CD4-positive, alpha-beta T cell treated with Interleukin-12 subunit alpha and Interleukin-12 subunit beta, for 1 hour (primary cell): ENCODE data around the gene IQUB.
"Not testable (repeated sequence)": the region's sequence is repeated elsewhere in the genome, so short reads cannot be mapped to it uniquely, and the experiment has no call there.

Source experiments
- DNase-seq: peaks from one replicate; pipeline ENCODE4 v3.0.0-alpha.2; 2020

The IQUB gene

DNA sequence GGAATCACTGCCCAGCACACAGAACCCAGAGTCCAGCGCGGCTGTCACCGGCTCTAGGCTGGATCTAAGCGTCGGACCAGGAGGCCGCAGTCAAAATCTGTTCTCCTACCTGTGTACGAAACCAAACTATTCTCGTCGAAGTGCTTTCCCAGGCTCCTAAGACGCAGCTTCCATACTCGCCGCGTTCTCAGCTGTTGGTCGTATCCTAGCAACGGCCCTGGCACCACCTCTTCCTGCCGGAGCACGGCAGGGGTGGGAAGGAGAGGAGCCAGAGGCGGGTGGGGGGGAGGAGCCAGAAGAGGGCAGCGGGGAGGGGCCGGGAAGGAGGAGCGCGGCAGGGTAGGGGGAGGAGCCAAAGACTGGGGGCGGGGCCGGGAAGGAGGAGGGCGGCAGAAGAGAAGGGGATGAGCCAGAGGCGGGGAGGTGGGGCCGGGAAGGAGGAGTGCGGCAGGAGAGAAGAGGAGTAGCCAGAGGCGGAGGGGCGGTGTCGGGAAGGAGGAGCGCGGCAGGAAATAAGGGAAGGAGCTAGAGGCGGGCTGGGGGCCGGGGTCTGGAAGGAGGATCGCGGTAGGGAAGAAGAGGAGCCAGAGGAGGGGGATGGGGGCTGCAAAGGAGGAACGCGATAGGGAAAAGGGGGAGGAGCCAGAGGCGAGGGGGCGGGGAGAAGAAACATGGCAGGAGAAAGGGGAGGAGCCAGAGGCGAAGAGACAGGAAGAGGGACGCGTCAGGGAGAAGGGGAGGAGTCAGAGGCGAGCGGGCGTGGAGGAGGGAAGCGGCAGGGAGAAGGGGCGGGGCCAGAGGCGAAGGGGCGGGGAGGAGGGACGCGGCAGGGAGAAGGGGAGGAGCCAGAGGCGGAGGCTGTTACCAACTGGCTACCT, at the start of gene IQUB:
IQUB (minus strand) TSS at position 213 of the 878 bp plus-strand sequence. CDS start 22,255 bp downstream, outside the sequence.
- DNase-seq = peak; percentile 96

DNA sequence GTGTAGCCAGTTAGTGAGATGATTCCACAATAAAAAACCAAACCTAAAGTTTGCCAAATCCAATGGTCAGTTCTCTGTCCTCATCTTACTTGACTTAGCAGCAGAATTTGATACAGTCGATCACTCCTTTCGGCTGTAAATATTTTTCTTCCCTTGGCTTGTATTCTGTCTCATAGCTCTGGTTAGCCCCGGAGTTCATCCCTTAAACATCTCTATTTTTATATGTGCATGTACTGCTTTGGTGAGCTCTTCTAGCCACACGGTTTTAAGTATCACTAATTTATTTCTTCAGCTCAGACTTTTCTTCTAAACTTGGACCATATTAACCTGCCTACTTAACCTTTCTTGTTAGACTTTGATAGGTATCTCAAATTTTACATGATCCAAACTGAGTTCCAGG, 49.4 kb upstream of the IQUB start:
- no peak for DNase-seq

DNA sequence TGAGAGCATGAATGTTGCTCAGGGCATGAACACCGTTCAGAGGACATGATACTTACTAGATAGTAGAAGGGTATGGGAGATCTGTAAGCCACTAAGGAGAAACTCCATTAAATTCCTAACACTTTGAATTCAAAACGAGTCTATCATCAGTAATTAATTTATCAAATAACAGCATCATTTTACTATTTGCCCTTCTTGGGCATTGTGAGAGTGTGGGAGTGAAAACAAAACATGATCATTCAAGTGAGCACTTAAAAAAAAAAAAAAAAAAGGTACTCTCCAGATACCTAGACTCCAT, 46.7 kb upstream of the IQUB start:
- no peak for DNase-seq

DNA sequence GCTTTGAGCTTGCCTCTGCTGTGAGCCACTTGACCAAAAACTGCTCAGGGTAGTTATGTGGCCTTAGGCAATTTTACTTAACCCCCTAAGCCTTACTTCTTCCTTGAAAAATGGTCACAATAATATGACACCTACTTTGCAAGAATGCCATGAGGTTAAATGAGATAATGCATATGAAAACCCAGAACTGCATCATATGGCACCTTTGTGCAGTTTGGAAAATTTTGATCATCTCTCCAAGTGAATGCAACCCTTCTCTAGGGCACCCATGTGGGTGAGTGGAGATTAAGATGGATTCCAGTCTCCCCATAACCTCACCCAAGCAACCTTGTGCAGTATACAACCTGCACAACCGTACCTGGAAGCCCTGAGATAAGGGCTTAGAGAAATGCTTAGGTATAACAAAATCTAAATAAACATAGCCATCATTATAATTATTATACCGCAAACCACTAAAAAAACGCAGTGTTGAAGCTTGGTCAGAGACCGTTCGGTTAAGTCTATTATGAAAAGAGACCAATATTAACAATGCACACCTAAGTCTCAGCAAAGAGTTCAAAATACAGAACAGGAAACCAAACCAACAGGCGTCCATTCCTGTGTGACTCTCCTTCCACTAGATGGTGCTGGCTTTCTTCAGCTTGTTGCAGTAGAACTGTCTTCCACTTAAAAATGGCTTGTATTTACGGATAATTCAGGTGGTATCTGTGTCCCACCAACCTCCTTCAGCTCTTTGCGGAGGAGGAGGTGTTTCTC, 46.2 kb upstream of the IQUB start:
- peak; percentile 5 for DNase-seq

DNA sequence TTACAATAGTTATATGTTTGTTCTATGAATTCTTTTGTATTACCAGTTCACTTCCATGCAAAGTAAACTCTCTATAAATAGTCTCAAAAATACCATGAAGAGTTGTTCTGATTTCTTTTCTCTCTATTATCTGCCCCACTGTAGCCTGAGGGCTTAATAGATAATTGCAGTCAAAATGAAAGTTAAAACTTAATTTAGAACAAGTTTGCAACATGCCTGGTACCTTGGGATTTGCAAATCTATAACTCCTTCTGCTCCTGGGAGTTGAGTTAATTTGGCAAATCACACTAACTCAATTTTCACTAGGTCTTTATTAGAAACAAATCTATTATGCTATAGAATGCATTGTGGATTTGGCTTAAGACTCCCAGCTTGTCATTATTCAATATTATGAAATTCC, 45.0 kb upstream of the IQUB start:
- no peak for DNase-seq

DNA sequence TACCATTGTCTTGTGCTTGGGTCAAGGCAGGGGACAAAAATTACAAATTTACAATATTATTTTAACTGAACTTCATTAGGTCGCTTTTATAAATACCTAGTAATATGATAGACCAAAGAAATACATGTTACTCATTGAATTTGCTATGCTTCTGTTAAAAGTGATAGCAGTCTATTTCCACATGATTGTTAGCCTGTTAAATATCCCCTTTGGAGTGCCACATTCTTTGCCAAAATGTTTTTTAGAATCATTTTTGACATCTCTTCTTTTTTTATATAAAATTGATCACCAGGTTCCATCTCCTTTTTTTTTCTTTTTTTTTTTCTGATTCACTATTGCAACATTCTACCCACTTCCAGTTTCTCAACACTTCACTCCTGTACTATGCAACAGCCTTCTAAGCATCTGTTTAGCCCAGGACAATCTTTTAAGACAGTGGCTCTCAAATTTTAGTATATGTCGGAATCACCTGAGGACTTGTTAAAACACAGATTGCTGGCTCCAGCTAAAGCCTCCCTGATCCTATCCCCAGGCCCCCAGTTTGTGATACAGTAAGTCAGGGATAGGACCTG, 39.6 kb upstream of the IQUB start:
- no peak for DNase-seq

DNA sequence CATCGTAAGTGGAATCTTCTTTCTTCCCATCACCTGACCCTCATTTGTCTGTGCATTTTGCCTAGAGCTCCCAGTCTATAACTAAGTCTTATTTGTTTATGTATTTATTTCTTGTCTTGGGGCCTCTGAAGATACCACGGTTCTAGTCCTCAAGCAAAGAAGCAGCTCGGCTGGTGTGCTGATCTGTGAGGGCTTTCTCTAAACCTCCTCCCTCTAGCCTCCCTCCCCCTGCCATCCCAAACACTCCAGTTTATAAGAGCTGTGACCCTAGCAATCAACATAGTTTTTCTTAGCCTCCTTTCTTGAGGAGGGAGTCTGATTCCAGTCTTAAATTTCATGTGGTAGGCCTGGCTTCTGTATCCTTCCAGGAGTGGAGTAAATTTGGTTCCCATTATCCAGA, 38.9 kb upstream of the IQUB start:
- no peak for DNase-seq

DNA sequence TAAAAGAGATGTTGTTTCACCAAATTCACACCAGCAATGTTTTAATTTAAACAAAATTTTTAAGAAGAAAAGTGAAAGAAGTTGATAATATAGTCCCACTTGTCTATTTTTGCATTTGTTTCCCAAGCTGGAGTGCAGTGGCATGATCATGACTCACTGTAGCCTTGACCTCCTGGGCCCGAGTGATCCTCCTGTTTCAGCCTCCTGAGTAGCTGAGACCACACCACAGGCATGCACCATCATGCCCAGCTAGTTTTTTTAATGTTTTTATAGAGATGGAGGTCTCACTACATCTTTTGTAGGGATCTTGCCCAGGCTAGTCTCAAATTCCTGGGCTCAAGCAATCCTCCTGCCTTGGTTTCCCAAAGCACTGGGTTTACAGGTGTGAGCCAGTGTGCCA, 37.3 kb upstream of the IQUB start:
- no peak for DNase-seq

DNA sequence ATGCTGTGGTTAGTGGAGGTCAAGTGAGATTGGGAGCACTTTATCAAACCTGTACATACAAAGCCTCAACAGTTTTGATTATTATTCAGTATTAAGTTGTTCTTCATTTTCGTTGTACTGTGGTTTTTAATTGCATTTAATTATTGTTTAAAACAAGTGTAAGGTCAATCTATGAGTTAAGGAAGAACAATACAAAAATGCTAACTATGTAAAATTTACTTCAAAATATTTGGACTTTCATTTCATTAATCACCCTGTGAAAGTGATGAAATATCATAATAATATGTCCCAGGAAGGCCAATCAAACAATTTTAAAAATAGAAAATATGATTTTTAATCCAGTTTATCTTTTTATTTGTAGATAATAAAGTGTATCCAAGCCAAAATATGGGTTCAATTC, 36.8 kb upstream of the IQUB start:
- no peak for DNase-seq

DNA sequence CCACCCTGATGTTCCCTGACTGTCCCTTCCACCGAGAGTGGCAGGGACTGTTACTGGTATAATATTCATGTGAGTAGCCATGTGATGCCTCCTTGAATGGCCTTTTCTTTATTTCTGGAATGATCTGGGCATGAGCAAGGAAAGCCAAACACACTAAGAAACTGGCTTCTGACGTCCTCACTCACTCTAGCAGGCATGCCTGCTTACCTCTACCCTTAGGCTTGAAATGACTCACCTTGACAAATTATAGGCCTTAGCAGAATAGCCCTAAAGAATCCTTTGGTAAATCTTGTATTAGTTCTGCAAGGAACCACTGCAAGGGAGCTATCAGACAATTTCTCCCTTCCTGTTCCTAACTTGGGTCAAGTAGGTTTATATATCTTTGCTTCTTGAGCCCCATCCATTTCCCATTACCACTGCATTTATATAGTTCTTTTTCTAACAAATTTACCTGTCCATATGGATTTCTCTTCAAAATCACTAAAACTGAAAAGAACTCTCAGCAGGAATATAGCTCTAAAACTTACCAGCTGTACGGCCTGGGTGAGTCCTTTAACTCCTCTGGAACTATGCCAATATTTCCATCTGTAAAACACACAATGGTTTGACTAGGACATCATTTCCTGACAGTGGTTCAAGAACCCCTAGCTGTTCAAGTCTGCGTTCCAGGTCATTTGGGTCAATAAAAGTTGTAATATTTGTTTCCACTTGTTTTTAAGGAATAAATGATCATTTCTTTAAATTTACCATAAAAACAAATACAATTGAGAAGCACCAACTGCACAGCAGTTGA, 36.2 kb upstream of the IQUB start:
- DNase-seq = no peak

DNA sequence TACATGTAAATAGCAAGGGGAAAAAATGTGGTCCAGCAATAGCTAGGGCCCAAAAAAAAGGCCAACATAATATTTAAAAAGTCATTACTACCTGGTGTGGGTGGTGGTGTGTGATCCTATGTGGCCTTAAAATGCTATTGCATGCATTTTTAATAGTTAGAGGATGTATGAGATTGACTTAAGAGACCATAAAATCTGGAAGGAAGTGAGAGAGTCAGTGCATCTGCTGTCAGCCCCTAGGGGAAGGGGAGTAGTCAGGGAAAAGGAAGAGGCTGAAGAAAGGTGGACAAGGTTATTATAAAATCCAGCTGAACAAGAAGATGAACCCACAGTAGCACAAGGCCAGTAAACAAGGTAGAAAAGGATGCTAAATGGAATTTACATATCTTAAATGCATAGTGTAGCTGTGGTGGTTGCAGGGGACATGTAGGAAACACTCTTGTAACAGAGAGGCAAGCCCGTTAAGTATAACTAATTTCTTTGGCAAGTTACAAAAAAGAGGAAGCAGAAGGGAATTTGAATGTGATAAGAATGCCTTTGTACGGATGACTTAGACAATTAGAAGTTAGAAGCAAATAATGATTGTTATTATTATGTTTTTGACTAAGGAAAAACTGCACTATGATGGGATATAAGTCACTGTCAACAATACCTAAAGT, 35.1 kb upstream of the IQUB start:
- no peak for DNase-seq

DNA sequence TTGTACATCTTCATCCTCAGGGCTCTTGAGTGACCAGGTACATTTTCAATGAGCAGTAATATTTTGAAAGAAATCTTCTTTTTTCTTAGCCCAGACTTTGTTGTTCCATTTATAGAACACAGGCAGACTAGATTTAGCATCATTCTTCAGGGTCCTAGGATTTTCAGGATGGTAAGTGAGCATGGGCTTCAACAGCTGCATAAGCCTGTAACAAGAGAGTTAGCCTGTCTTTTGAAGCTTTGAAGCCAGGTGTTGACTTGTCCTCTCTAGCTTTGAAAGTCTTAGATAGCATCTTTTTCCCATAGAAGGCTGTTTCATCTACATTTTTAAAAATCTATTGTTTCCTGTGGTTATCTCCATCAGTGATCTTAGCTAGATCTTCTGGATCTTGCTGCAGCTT, 27.7 kb upstream of the IQUB start:
- DNase-seq = no peak

DNA sequence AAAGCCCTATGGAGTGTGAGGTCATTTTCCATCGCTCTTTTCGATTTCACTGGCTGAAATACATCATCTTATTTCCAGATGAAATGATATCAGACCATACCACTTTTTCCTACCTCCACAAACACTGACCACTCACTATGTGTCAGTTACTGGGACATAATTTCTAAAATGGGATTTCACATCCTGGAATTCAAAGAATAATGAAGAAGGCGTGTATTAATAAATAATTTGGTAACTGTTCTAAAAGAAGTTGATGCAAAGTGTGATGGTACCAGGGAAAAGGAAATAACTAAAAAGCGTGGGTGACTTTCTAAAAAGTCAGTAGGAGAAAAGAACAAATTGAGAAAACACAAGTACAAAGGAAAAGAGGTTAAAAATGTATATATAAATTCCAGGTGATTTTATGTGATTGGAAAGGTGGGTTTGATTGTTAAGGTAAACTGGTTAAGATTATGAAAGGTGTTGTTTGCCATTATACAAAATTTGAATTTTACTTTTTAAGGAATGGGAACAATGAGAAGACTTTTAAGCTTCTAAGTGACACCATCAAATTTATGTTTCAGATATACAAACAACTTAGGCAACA, 24.0 kb upstream of the IQUB start:
- DNase-seq = no peak

DNA sequence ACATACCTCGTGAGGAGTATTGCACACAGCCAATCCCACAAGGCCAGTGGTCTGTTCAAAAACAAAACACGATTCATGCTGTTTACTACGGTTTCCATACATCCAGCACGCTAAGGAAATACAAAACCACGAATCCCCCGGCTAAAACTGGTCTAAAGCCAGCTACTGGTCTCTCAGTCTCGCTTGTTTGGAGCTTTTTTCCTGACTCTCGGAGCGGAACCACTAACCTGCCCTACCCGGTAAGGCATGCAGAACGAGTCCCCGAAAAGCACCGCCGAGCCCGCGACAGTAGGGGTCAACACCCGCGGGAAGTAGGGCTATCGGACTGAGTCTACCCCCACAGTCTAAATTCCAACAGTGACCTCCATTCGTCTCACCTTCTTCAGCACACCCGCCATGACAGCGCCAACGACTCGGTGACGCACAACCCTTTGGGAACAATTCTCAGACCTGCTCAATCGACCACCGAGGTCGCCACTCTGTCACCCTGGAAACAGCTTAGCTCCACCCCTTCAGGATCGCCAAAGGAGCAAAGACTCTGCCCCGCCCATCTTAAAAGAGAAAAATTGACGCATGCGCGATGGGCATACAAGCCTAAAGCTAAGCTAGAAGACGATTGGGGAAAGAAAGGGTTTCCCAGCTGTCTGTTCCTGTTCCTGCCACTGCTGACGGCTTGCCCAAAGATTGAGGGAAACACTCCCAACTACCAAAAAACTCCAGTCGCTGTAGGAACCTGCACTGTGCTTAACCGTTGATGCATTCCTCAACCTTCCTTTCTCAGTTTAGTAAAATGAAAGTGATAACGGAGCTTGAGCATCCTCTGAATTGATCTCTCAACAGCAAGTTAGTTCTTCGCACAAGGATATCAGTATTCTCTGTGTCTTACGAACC, 23.2 kb upstream of the IQUB start, which contains the start of gene NDUFA5:
NDUFA5 (minus strand) TSS at position 421 of the 891 bp plus-strand sequence; CDS start at position 398, 23 bp downstream.
- peak; percentile 99 for DNase-seq

DNA sequence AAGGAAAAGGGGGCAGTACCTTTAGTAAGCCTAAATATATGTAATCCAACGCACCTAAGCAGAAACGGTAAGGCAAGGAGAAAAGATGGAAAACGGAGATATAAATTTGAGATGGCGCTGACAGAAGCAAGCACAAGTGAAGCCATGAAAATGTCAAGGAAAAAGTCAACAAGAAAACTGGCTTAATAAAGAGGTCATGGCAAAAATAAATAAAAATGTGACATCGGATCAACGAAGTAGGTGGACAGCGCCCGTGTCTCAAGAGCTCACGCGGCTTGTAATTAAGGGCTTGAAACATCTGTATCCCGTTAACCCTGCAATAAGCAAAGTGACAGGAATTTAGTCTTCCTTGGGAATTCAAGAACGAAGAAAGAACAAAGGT, 22.6 kb upstream of the IQUB start:
- no peak for DNase-seq

DNA sequence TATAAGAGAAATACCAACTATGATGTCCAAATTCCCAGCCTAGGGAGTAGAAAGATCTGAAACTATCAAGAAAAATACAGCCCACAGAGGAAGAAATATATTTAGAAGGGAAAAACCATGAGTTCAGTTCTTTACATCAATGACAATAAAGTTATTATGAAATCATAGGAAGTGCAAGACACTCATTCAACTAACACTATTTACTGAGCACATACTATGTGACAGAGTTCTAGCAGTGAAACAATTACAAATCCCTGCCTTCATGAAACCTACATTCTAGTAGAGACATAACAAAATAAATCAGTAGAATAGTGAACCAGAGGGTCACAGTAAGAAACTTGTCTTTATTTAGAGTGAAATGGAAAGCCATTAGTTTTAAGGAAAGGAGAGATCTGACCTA, 21.1 kb upstream of the IQUB start:
- no peak for DNase-seq

DNA sequence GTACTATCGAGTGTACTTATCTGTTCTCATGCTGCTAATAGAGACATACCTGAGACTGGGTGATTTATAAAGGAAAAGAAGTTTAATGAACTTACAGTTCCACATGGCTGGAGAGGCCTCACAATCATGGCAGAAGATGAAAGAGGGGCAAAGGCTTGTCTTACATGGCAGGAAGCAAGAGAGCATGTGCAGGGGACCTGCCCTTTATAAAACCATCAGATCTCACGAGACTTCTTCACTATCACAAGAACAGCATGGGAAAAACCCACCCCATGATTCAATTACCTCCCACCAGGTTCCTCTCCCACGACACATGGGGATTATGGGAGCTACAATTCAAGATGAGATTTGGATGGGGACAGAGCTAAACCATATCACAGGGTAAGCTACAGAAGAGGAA, 18.8 kb upstream of the IQUB start:
- no peak for DNase-seq

DNA sequence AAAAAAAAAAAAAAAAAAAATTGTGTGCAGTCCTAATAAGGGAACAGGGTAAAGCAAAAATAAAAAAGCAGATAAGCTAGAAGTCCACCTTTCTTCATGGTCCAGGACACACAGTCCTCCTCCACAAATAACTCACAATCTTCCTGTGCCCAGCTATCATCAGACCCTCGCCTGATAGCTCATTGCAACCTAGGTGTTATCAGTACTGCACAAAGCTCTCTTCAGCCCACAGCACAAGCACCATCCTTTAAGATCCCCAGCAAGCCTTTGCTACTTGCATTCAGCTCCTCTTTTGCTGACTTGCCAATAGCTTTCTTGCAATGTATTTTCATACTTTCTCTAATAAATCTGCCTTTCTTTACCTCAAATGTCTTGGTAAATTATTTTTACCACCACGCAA, 18.2 kb upstream of the IQUB start:
- DNase-seq = no peak

DNA sequence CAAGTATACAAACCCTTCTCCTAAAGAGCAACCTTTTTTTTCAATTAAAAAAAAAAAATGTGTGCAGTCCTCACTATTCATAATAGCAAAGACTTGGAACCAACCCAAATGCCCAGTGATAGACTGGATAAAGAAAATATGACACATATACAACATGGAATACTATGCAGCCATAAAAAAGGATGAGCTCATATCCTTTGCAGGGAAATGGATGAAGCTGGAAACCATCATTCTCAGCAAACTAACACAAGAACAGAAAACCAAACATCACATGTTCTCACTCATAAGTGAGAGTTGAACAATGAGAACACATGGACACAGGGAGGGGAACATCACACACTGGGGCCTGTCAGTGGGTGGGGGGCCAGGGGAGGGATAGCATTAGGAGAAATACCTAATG, 17.7 kb upstream of the IQUB start:
- not testable (repeated sequence) for DNase-seq

DNA sequence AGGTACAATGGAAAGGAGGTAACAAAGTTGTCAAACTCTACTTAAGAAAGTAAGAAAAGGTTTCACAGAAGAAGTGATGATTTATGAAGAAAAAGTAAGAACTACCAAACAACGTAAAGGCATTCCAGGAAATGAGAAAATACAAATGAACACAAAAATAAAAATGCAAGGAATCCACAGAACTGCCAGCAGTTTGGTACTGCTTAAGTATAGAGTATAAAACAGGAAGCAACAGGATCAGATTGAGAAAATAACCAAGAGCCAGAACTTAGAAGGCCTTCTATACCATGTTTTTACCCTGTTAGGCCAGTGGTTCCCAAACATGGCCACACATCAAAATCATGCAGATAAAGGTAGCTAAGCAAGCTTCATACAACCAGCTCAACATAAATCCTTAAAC, 14.0 kb upstream of the IQUB start:
- no peak for DNase-seq

DNA sequence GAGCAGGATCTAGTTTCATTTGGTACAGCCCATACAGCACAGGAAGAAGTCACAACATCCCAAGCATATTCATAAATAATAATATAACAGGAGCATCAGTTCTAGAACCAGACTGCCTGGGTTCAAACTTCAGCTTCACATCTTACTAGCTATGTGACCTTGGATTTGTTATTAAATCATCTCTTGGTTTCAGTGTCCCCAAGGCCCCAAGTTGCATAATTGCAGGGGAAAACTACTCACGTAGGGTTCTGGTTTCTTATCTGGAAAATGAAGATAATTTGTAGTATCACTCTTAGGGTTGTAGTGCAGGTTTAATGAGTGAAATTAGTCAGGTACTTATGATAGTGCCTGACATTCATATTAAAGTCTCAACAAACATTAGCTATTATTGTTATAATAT, 5.5 kb upstream of the IQUB start:
- no peak for DNase-seq
